Small intestine (tissue), 7 donors: ENCODE data around the gene PLD5. TPM values are rescaled to one million over a fixed set of nuclear protein-coding genes. Genes with fewer than 3 reads are reported as not detected.
"Not testable (repeated sequence)": the region's sequence is repeated elsewhere in the genome, so short reads cannot be mapped to it uniquely, and the experiment has no call there.

Source experiments
- DNase-seq, 2 donors: peaks; one replicate each; pipeline versions ENCODE4 v3.0.0 to v3.0.0-alpha.2; 2013
- FAIRE-seq: peaks from 2 replicates; lab custom pipeline; 2012; peaks lifted over from hg19 to GRCh38; lab: Jason Lieb, UNC
- H3K27ac ChIP-seq, 3 donors: one replicate each; pipeline ENCODE4 v1.5.1; 2013; ENCODE audit warnings: low read length in 2 of 3, mild to moderate bottlenecking in 2 of 3, control low read depth in 1 of 3, inconsistent platforms in 1 of 3, low read depth in 1 of 3, moderate library complexity in 1 of 3
- H3K27me3 ChIP-seq, 3 donors: one replicate each; pipeline ENCODE4 v1.6.1; 2013; ENCODE audit warnings: low read length in 3 of 3, inconsistent platforms in 1 of 3; ENCODE audit not compliant: control insufficient read depth in 3 of 3, insufficient read depth in 3 of 3
- H3K36me3 ChIP-seq, 3 donors: one replicate each; pipeline ENCODE4 v1.6.1; 2013; ENCODE audit warnings: low read length in 3 of 3, inconsistent platforms in 1 of 3, low read depth in 1 of 3, mild to moderate bottlenecking in 1 of 3, moderate library complexity in 1 of 3; ENCODE audit not compliant: control insufficient read depth in 3 of 3, insufficient read depth in 2 of 3
- H3K4me1 ChIP-seq, 3 donors: one replicate each; pipeline ENCODE4 v1.6.1; 2013; ENCODE audit warnings: low read length in 2 of 3, inconsistent platforms in 1 of 3, low read depth in 1 of 3, mild to moderate bottlenecking in 1 of 3, moderate library complexity in 1 of 3; ENCODE audit not compliant: control insufficient read depth in 3 of 3, insufficient read depth in 2 of 3
- H3K4me3 ChIP-seq, 3 donors: one replicate each; pipeline ENCODE4 v1.5.1; 2013; ENCODE audit warnings: low read length in 3 of 3, control low read depth in 1 of 3, inconsistent platforms in 1 of 3, low read depth in 1 of 3, mild to moderate bottlenecking in 1 of 3, moderate library complexity in 1 of 3
- H3K9me3 ChIP-seq, 2 donors: one replicate each; pipeline ENCODE4 v1.6.1; 2013; ENCODE audit warnings: low read depth in 1 of 2, low read length in 1 of 2; ENCODE audit not compliant: control insufficient read depth in 2 of 2, insufficient read depth in 1 of 2
- WGBS, 3 donors: extraction: QIAGEN DNeasy Blood & Tissue Kit; methylation state at CpG; one replicate each; pipeline ENCODE4 v1.1.7; 2013; 5-methylcytosine and 5-hydroxymethylcytosine counted together
- polyA plus RNA-seq, 4 donors: library from polyadenylated mRNA; stranded (reverse) in 3 of 4; unstranded in 1 of 4; fragments of 200-250 nt in 3 of 4; fragments of 120-200 nt in 1 of 4; gene quantifications; one replicate each; pipeline versions ENCODE4 v1.2.1 to v1.2.3, GENCODE V29; 2013
- donor health status: healthy with polysubstance abuse.
- donor health status: control.
- donor health status: control.
- donor health status: Bipolar disorder and iron deficiency.
- donor health status: healthy.

Gene PLD5
- polyA plus RNA-seq, 4 donors = 0.12 to 0.13 TPM; not detected in 2

DNA sequence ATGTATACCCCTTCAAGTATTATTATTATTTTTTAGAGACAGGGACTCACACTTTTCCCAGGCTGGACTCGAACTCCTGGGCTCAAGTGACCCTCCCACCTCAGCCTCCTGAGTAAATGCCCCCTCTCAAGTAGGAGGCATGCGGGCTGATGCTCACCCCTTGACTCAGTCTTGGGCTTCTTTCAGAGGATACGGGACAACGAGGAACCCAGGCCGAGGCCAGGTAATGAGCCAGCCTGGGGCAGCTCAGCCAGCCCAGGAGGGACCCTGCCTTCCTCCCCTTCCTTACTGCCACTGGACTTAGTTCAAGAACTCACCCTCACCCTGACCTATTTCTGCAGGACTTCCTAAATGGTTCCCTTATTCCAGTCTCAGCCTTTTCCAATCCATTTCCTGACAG lies 327.6 kb downstream of the PLD5 start:
- no peak overlapping the region for H3K27ac ChIP-seq
- no peaks in the 10 kb centered on the region for H3K36me3 ChIP-seq
- H3K9me3 ChIP-seq = no peaks in the 10 kb centered on the region
- 70 to 79% (median 74%) methylated on average over 5 of the region's 5 CpGs for WGBS, 3 donors
- H3K4me3 ChIP-seq = no peak overlapping the region
- DNase-seq = no peak
- no peaks in the 10 kb centered on the region for H3K4me1 ChIP-seq
- peaks cover 0 to 1% (median 0%) of the 10 kb centered on the region in 3 donors for H3K27me3 ChIP-seq
- no peak for FAIRE-seq

GRCh38 chr1:242196101-242196500 lies 328.4 kb downstream of the PLD5 start:
- no peaks in the 10 kb centered on the region for H3K4me1 ChIP-seq
- no peaks in the 10 kb centered on the region for H3K36me3 ChIP-seq
- 77 to 84% (median 83%) methylated on average over 7 of the region's 7 CpGs for WGBS, 3 donors
- H3K9me3 ChIP-seq = no peaks in the 10 kb centered on the region
- peaks cover 0 to 1% (median 0%) of the 10 kb centered on the region in 3 donors for H3K27me3 ChIP-seq
- no peak overlapping the region for H3K27ac ChIP-seq
- FAIRE-seq (no peak), DNase-seq (no peak)
- no peak overlapping the region for H3K4me3 ChIP-seq

GRCh38 chr1:242189591-242189990 lies 334.9 kb downstream of the PLD5 start:
- no peak overlapping the region for H3K4me3 ChIP-seq
- H3K27ac ChIP-seq = no peak overlapping the region
- H3K36me3 ChIP-seq = no peaks in the 10 kb centered on the region
- no peaks in the 10 kb centered on the region for H3K9me3 ChIP-seq
- 86 to 88% (median 86%) methylated on average over 2 of the region's 2 CpGs for WGBS, 3 donors
- FAIRE-seq (no peak), DNase-seq (no peak)
- no peaks in the 10 kb centered on the region for H3K27me3 ChIP-seq
- H3K4me1 ChIP-seq = no peaks in the 10 kb centered on the region

- no peak overlapping the region for H3K4me3 ChIP-seq
- WGBS, 3 donors = 71 to 77% (median 73%) methylated on average over 5 of the region's 5 CpGs
- H3K27ac ChIP-seq = no peak overlapping the region
- H3K36me3 ChIP-seq = no peaks in the 10 kb centered on the region
- DNase-seq (no peak), FAIRE-seq (no peak)
- no peaks in the 10 kb centered on the region for H3K9me3 ChIP-seq
- no peaks in the 10 kb centered on the region for H3K4me1 ChIP-seq
- no peaks in the 10 kb centered on the region for H3K27me3 ChIP-seq
Measured at GRCh38 chr1:242187816-242188215, 336.7 kb downstream of the PLD5 start.

DNA sequence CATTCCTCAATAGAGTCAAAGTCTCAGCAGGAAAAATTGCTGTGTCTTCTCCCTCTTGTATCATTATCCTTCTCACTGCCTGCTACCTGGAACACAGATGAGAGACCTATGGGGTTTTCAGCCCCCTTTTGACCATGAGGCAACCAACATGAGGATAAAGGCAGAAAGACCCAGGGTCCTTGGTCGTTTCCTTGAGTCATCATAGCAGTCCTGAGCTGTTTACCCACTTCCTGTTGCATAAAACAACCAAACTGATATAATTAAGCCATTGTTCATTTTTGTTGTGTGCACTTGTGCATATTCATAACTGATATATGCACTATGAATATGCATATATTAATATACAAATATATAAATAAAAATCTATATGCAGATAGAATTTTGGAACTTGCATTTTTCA lies 337.3 kb downstream of the PLD5 start:
- H3K27me3 ChIP-seq = no peaks in the 10 kb centered on the region
- no peak for FAIRE-seq
- 0 to 19% (median 0%) methylated on average over 1 of the region's 1 CpG for WGBS, 3 donors
- H3K9me3 ChIP-seq = no peaks in the 10 kb centered on the region
- no peaks in the 10 kb centered on the region for H3K4me1 ChIP-seq
- no peak for DNase-seq
- no peak overlapping the region for H3K4me3 ChIP-seq
- H3K27ac ChIP-seq = no peak overlapping the region
- H3K36me3 ChIP-seq = no peaks in the 10 kb centered on the region

GRCh38 chr1:242185731-242186130 lies 338.8 kb downstream of the PLD5 start:
- WGBS, 3 donors = 76 to 83% (median 82%) methylated on average over 3 of the region's 3 CpGs
- H3K4me3 ChIP-seq = no peak overlapping the region
- DNase-seq (no peak), FAIRE-seq (no peak)
- no peaks in the 10 kb centered on the region for H3K4me1 ChIP-seq
- H3K9me3 ChIP-seq = no peaks in the 10 kb centered on the region
- H3K27me3 ChIP-seq = no peaks in the 10 kb centered on the region
- no peaks in the 10 kb centered on the region for H3K36me3 ChIP-seq
- H3K27ac ChIP-seq = no peak overlapping the region

- Histone ChIP-seq H3K27ac (no peak overlapping the region), H3K4me1 (no peaks in the 10 kb centered on the region), H3K9me3 (no peaks in the 10 kb centered on the region), H3K27me3 (no peaks in the 10 kb centered on the region), H3K36me3 (no peaks in the 10 kb centered on the region), H3K4me3 (no peak overlapping the region)
- no peak for FAIRE-seq
- no peak for DNase-seq
- 67 to 74% (median 68%) methylated on average over 4 of the region's 4 CpGs for WGBS, 3 donors
Measured at GRCh38 chr1:242184955-242185354, 339.5 kb downstream of the PLD5 start.

GRCh38 chr1:242179767-242180166 lies 344.7 kb downstream of the PLD5 start:
- H3K27ac ChIP-seq, H3K4me1 ChIP-seq, H3K4me3 ChIP-seq, DNase-seq, H3K27me3 ChIP-seq, H3K9me3 ChIP-seq, H3K36me3 ChIP-seq, FAIRE-seq: not testable (repeated sequence)
- 60 to 66% (median 63%) methylated on average over 5 of the region's 5 CpGs for WGBS, 3 donors

GRCh38 chr1:242178924-242179708 lies 345.4 kb downstream of the PLD5 start:
- FAIRE-seq (no peak), DNase-seq (no peak)
- Histone ChIP-seq H3K27ac (no peak overlapping the region), H3K27me3 (no peaks in the 10 kb centered on the region), H3K4me3 (no peak overlapping the region), H3K4me1 (no peaks in the 10 kb centered on the region), H3K9me3 (no peaks in the 10 kb centered on the region), H3K36me3 (no peaks in the 10 kb centered on the region)
- 57 to 66% (median 64%) methylated on average over 8 of the region's 8 CpGs for WGBS, 3 donors
